Measurements from ENCODE around the gene IPO11.

DNA sequence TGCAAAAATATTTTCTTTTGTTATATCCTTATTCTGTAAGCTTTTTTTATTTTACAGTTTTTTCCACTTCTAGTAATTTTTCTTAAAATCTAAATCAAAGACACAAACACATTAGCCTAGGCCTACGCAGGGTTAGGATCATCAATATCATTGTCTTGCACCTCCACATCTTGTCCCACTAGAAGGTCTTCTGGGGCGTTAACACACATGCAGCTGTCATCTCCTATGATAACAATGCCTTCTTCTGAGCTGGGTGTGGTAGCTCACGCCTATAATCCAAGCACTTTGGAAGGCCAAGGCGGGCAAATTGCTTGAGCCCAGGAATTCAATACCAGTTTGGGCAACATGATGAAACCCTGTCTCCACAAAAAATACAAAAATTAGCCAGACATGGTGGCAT is 87.2 kb downstream of the IPO11 start:
- TF ChIP-seq, protein P1, sequence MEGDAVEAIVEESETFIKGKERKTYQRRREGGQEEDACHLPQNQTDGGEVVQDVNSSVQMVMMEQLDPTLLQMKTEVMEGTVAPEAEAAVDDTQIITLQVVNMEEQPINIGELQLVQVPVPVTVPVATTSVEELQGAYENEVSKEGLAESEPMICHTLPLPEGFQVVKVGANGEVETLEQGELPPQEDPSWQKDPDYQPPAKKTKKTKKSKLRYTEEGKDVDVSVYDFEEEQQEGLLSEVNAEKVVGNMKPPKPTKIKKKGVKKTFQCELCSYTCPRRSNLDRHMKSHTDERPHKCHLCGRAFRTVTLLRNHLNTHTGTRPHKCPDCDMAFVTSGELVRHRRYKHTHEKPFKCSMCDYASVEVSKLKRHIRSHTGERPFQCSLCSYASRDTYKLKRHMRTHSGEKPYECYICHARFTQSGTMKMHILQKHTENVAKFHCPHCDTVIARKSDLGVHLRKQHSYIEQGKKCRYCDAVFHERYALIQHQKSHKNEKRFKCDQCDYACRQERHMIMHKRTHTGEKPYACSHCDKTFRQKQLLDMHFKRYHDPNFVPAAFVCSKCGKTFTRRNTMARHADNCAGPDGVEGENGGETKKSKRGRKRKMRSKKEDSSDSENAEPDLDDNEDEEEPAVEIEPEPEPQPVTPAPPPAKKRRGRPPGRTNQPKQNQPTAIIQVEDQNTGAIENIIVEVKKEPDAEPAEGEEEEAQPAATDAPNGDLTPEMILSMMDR (conservative IDR thresholded peaks at IDR 0.05; ENCODE audit: low read depth, low read length), result no peak
- TF ChIP-seq EZH2phosphoT487 (IDR thresholded peaks at IDR 0.05; ENCODE audit: borderline replicate concordance, low read length) (no peak), EZH2 (IDR thresholded peaks at IDR 0.05; ENCODE audit: low read length, unreplicated experiment) (no peak)
